GM21576 (cell line): Measurements from ENCODE around the gene SANBR.

Experiments
- ATAC-seq: cut with Tn5 transposase; IDR thresholded peaks from one replicate; pipeline ENCODE4 v1.9.1; 2021; ENCODE audit warnings: mild to moderate bottlenecking, moderate library complexity; ENCODE audit not compliant: unreplicated experiment

Gene SANBR

GRCh38 chr2:61089797-61090196 lies 24.1 kb downstream of the SANBR start:
- no peak for ATAC-seq

DNA sequence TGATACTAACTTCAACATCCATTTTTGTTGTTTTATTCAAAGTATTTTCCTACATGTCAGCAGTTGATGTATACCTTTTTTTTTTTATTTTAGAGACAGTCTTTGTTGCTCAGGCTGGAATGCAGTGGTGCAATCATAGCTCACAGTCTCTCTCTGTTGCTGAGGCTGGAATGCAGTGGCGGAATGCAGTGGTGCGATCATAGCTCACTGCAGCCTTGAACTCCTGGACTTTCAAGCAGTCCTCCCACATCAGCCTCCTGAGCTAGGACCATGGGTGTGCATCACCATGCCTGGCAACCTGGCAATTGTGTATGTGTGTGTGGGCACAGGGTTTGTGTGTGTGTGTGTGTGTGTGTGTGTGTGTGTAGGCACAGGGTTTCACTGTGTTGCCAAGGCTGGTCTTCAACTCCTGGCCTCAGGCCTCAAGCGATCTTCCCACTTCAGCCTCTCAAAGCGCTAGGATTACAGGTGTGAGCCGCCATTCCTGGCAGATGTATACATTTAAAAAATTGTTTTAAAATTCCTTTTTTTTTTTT lies 24.8 kb downstream of the SANBR start:
- ATAC-seq: no peak

- ATAC-seq: no peak
Observed at GRCh38 chr2:61091485-61091884, 25.8 kb downstream of the SANBR start.

- ATAC-seq: no peak
Observed at GRCh38 chr2:61096438-61096837, 30.8 kb downstream of the SANBR start.

- no peak for ATAC-seq
Observed at GRCh38 chr2:61100801-61101200, 35.1 kb downstream of the SANBR start.

- no peak for ATAC-seq
Observed at GRCh38 chr2:61109291-61109690, 43.6 kb downstream of the SANBR start.

GRCh38 chr2:61111708-61112107 lies 46.0 kb downstream of the SANBR start:
- ATAC-seq: no peak

GRCh38 chr2:61114147-61114546 lies 48.5 kb downstream of the SANBR start:
- ATAC-seq: no peak
